ENCODE measurements around the gene SPPL2A. TPM values are rescaled to one million over a fixed set of nuclear protein-coding genes. Genes with fewer than 3 reads are reported as not detected.

Gene SPPL2A
- total RNA-seq, 1 experiment from 2014 or later = 61.0 TPM

- Histone ChIP-seq H4K20me1 (ENCODE audit: insufficient read depth) (no peaks in the 10 kb centered on the region), H3K27me3 (ENCODE audit: insufficient read depth, low read length) (no peaks in the 10 kb centered on the region), H3K9me3 (ENCODE audit: control insufficient read depth in 1 of 2, insufficient read depth in 1 of 2, low read depth in 1 of 2, low read length in 2 of 2) (no peaks in the 10 kb centered on the region), H2AFZ (ENCODE audit: low read depth, low read length, poor library complexity, severe bottlenecking) (no peak overlapping the region), H3K36me3 (ENCODE audit: control insufficient read depth in 1 of 2, insufficient read depth in 2 of 2, low read length in 2 of 2) (no peaks in the 10 kb centered on the region), H3K9ac (ENCODE audit: low read length) (no peak overlapping the region), H3K27ac (ENCODE audit: low read depth, low read length) (no peak overlapping the region), H3K4me2 (ENCODE audit: low read length) (no peak overlapping the region), H3K4me3 (replicated peaks in 1 of 2; ENCODE audit: low read depth in 1 of 2, low read length in 2 of 2) (no peak overlapping the region), H3K4me1 (ENCODE audit: control insufficient read depth in 1 of 2, insufficient read depth in 2 of 2, low read length in 2 of 2) (peaks cover 9 to 18% of the 10 kb centered on the region in 2 experiments), H3K9me2 (ENCODE audit: insufficient read depth) (no peaks in the 10 kb centered on the region), H3K79me2 (ENCODE audit: insufficient read depth, low read length) (peaks cover 24% of the 10 kb centered on the region)
- TF ChIP-seq EZH2 (IDR thresholded peaks at IDR 0.05) (no peak), ATF3 (IDR thresholded peaks at IDR 0.05) (no peak), JUND (IDR thresholded peaks at IDR 0.05) (no peak), ZBTB33 (IDR thresholded peaks at IDR 0.05; ENCODE audit: extremely low read depth, insufficient replicate concordance, low read length) (no peak), CTCF (IDR thresholded peaks at IDR 0.05 in 2 of 3, conservative IDR thresholded peaks at IDR 0.05 in 1 of 3; ENCODE audit: borderline replicate concordance in 1 of 3, insufficient read depth in 1 of 3, low read depth in 2 of 3, low read length in 2 of 3) (no peak), SIN3A (IDR thresholded peaks at IDR 0.05; ENCODE audit: low read depth) (no peak)
- no peak for ATAC-seq
- intact Hi-C loops (cut with micrococcal nuclease) = no loop called here
- DNase-seq (ENCODE audit: low read depth, low spot score) = no peak
- BruUV-seq (replicated peaks) = no TSS peak
- ChIA-PET CTCF (no interaction called here), RAD21 (ENCODE audit: low non-redundant PET in 1 of 2, low total read pairs in 2 of 2, uncharacterized antibody in 2 of 2, unreplicated experiment in 2 of 2) (no interaction called here), POLR2A (no interaction called here)
These were observed 1.9 kb upstream of the SPPL2A start for GRCh38 chr15:50767332-50767861.

Data from HCT116 (cell line).